ENCODE measurements around the gene ZNF189. TPM values are rescaled to one million over a fixed set of nuclear protein-coding genes. Genes with fewer than 3 reads are reported as not detected.

The ZNF189 gene
- total and polyA plus RNA-seq, 2 donors (not counting 3 experiments of a cell fraction or from before 2014, with no cell fraction given) = 3.3 to 14.6 TPM

GRCh38 chr9:101354765-101355708 is 43.6 kb upstream of the ZNF189 start:
- H3K4me3 ChIP-seq (replicated peaks in 1 of 3; ENCODE audit: insufficient read depth in 1 of 3, low read depth in 1 of 3, low read length in 3 of 3) = no peak overlapping the region
- H3K27me3 ChIP-seq (ENCODE audit: control insufficient read depth in 2 of 2, insufficient read depth in 2 of 2, low read length in 2 of 2) = no peaks in the 10 kb centered on the region
- no peaks in the 10 kb centered on the region for H3K9me3 ChIP-seq (replicated peaks; ENCODE audit: control insufficient read depth, insufficient read depth, low read length)
- dilution Hi-C loops (cut with MboI; ENCODE audit: extremely low pct_ligation_motif_present, low sequenced_read_pairs) (no loop called here), intact Hi-C loops (cut with micrococcal nuclease) (no loop called here)
- TF ChIP-seq CTCF (IDR thresholded peaks at IDR 0.05; ENCODE audit: extremely low read depth in 1 of 2, insufficient read depth in 1 of 2, low read depth in 1 of 2, low read length in 2 of 2) (no peak), EZH2 (IDR thresholded peaks at IDR 0.05; ENCODE audit: borderline replicate concordance, low read depth, low read length, severe bottlenecking) (no peak), GATA2 (IDR thresholded peaks at IDR 0.05; ENCODE audit: insufficient read depth, insufficient read length, low read depth, low read length) (no peak), MAX (IDR thresholded peaks at IDR 0.05; ENCODE audit: insufficient read depth, insufficient read length) (no peak), MYC (IDR thresholded peaks at IDR 0.05; ENCODE audit: low read depth, low read length) (no peak), POLR2AphosphoS5 (IDR thresholded peaks at IDR 0.05; ENCODE audit: insufficient read depth, low read depth, low read length) (no peak), FOS (IDR thresholded peaks at IDR 0.05; ENCODE audit: borderline replicate concordance, insufficient read depth, low read length) (no peak), JUN (IDR thresholded peaks at IDR 0.05; ENCODE audit: borderline replicate concordance, insufficient read depth, insufficient read length, low read depth) (no peak), POLR2A (IDR thresholded peaks at IDR 0.05; ENCODE audit: low read depth, low read length) (no peak)
- no peaks in the 10 kb centered on the region for H3K36me3 ChIP-seq (ENCODE audit: control insufficient read depth in 2 of 2, extremely low read depth in 1 of 2, insufficient read depth in 2 of 2, low read length in 2 of 2)
- H4K20me1 ChIP-seq (replicated peaks; ENCODE audit: control insufficient read depth, extremely low read depth, insufficient read depth, low read length) = no peaks in the 10 kb centered on the region
- no peak overlapping the region for H3K9ac ChIP-seq (replicated peaks; ENCODE audit: extremely low read depth, insufficient read depth, low read length)
- no peak overlapping the region for H2AFZ ChIP-seq (ENCODE audit: low read depth, low read length)
- no peak overlapping the region for H3K27ac ChIP-seq (ENCODE audit: insufficient read depth, low read depth, low read length)
- no peaks in the 10 kb centered on the region for H3K9me1 ChIP-seq (replicated peaks; ENCODE audit: control insufficient read depth, extremely low read depth, insufficient read depth, low read length)
- DNase-seq (ENCODE audit: low read depth, low spot score) (no peak), FAIRE-seq (no peak)
- H3K4me2 ChIP-seq (ENCODE audit: insufficient read depth, low read length) = no peak overlapping the region
- no peaks in the 10 kb centered on the region for H3K79me2 ChIP-seq (ENCODE audit: control insufficient read depth, insufficient read depth, low read length)
- H3K4me1 ChIP-seq (ENCODE audit: control insufficient read depth, extremely low read depth, insufficient read depth, low read length) = no peaks in the 10 kb centered on the region
- ChIA-PET POLR2A (no interaction called here), CTCF (no interaction called here)
- no TSS peak for BruUV-seq (replicated peaks)

Data from endothelial cell of umbilical vein (primary cell).